Activated CD4-positive, CD25-positive, alpha-beta regulatory T cell treated with anti-CD3 and anti-CD28 coated beads, Interleukin-2, amount 50 U/mL, for 72 hours (primary cell): ENCODE results near the gene DRGX.

ENCODE experiments used
- DNase-seq: peaks from one replicate; pipeline ENCODE4 v3.0.0; 2021

Gene DRGX

GRCh38 chr10:49360271-49361177 lies 35.4 kb downstream of the DRGX start:
- no peak for DNase-seq

- DNase-seq: no peak
These were observed 36.3 kb downstream of the DRGX start for GRCh38 chr10:49359349-49360270.

- DNase-seq: no peak
These were observed 38.0 kb downstream of the DRGX start for GRCh38 chr10:49357910-49358309.

- no peak for DNase-seq
These were observed 38.9 kb downstream of the DRGX start for GRCh38 chr10:49356944-49357343.

GRCh38 chr10:49356181-49356580 lies 39.7 kb downstream of the DRGX start:
- no peak for DNase-seq

GRCh38 chr10:49355221-49355620 lies 40.7 kb downstream of the DRGX start:
- DNase-seq: no peak

GRCh38 chr10:49354593-49354992 lies 41.3 kb downstream of the DRGX start:
- no peak for DNase-seq

- no peak for DNase-seq
These were observed 41.9 kb downstream of the DRGX start for GRCh38 chr10:49353895-49354566.

- no peak for DNase-seq
These were observed 42.6 kb downstream of the DRGX start for GRCh38 chr10:49353026-49353894.

GRCh38 chr10:49352323-49352722 lies 43.6 kb downstream of the DRGX start:
- DNase-seq: no peak

GRCh38 chr10:49351669-49352068 lies 44.2 kb downstream of the DRGX start:
- DNase-seq: no peak

- DNase-seq: no peak
These were observed 44.9 kb downstream of the DRGX start for GRCh38 chr10:49350846-49351532.

GRCh38 chr10:49350138-49350537 lies 45.8 kb downstream of the DRGX start:
- DNase-seq: no peak

- no peak for DNase-seq
These were observed 46.5 kb downstream of the DRGX start for GRCh38 chr10:49349390-49349789.

GRCh38 chr10:49348593-49348992 lies 47.3 kb downstream of the DRGX start:
- no peak for DNase-seq

GRCh38 chr10:49347827-49348226 lies 48.1 kb downstream of the DRGX start:
- no peak for DNase-seq

GRCh38 chr10:49347342-49347741 lies 48.5 kb downstream of the DRGX start:
- DNase-seq: no peak

GRCh38 chr10:49344840-49345239 lies 51.0 kb downstream of the DRGX start:
- DNase-seq: no peak

- DNase-seq: no peak
These were observed 57.3 kb downstream of the DRGX start for GRCh38 chr10:49338604-49339003.

GRCh38 chr10:49335364-49335972 lies 60.4 kb downstream of the DRGX start:
- DNase-seq: no peak

GRCh38 chr10:49334964-49335363 lies 60.9 kb downstream of the DRGX start:
- no peak for DNase-seq
